Amygdala (tissue), 56 donors: ENCODE data around the gene WNT16.
A peak's percentile ranks its signal among the peaks of the same experiment; 100 is the strongest.

Experiments used
- DNase-seq, 56 donors: peaks; one replicate each; lab custom pipeline; 2025; lab: John Stamatoyannopoulos, UW

The WNT16 gene

GRCh38 chr7:121339082-121339481 is 10.3 kb downstream of the WNT16 start:
- no peak for DNase-seq

- no peak for DNase-seq
These were observed 13.1 kb downstream of the WNT16 start for GRCh38 chr7:121341933-121342332.

- no peak for DNase-seq
These were observed 13.8 kb downstream of the WNT16 start for GRCh38 chr7:121342631-121343030.

DNA sequence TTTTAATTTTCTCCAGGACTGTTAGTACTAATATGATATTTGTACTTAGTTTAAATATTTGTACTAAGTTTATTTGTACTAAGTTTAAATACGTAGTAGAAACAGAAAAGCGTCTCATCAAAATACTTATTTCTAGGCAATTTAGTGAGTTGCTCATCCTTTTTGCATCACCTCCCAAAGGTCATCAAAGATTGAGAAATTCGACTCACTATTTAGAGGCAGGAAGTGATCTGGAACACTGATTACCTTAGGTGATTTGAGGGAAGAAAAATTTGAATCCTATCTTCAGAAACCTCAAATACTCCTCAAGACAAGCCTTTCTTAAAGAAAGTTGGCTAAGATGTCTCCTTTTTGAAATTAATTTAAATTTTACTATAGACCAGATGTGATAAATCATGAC is 14.5 kb downstream of the WNT16 start:
- no peak for DNase-seq

DNA sequence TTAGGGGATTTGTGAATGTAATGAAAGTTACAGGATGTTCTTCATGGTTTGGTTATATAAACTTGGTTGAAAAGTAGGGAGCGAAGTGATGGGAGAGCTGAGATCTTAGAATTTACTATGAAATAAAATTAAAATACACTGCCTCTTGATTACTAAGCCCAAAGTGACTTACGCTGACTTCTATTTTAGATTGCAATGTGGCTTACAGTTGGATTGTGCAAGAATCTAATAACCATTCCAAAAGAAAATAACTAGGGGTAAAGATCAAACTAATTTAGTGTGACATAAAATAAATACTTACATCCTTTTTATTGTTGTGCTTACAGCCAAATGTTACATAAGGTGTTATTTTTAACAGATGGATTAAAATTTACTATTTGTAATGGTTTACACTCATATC is 15.3 kb downstream of the WNT16 start:
- DNase-seq = no peak

- DNase-seq = no peak
These were observed 15.7 kb downstream of the WNT16 start for GRCh38 chr7:121344497-121344896.

GRCh38 chr7:121351682-121352081 is 22.9 kb downstream of the WNT16 start:
- DNase-seq = no peak

DNA sequence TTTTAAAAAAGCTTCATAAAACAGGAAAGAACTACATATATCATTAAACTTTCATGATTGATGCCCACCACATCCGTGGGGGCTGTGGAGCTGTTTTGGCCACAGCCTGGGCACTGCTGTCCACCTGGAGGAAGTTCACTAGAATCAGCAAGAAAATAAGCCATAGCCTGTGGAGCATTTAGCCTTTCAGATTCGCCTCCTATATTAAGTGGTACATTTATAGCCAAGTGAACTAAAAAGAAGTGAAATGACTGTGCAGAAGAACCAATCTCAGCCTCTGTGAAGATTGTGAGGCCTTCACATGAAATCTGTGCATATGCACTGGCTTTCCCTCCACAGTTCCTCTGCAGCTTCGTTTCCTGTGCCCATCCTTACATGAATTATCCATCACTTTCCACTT is 23.5 kb downstream of the WNT16 start:
- no peak for DNase-seq

DNA sequence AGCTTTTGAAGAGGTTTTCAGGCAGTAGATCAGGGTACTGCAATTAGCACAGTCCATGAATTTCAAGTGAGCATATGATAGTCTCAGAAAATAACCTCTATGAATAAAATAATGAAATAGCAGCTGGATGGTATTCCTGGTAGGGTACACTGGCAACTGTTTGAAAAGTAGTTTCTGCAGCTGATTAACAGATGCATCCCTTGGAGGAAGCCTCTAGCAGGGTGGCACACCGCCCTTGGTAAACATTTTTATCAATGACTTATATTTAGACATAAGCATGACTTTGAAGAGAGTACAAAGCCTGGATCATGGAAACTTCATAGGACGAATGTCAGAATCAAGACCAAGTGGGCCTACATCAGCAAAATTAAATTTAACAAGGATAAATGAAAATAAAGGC is 26.8 kb downstream of the WNT16 start:
- DNase-seq = no peak

DNA sequence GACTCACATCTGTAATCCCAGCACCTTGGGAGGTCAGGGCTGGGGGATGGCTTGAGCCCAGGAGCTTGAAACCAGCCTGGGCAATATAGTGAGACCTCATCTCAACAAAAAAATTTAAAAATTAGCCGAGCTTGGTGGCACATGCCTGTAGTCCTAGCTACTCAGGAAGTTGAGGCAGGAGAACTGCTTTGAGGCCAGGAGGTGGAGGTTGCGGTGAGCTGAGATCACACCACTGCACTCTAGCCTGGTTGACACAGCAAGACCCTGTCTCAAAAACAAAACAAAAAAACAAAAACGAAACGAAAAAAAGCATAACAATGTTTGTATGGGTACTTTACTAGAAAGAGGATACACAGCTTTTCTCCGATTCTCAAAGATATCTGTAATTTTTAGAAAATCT is 31.8 kb downstream of the WNT16 start:
- DNase-seq = no peak

DNA sequence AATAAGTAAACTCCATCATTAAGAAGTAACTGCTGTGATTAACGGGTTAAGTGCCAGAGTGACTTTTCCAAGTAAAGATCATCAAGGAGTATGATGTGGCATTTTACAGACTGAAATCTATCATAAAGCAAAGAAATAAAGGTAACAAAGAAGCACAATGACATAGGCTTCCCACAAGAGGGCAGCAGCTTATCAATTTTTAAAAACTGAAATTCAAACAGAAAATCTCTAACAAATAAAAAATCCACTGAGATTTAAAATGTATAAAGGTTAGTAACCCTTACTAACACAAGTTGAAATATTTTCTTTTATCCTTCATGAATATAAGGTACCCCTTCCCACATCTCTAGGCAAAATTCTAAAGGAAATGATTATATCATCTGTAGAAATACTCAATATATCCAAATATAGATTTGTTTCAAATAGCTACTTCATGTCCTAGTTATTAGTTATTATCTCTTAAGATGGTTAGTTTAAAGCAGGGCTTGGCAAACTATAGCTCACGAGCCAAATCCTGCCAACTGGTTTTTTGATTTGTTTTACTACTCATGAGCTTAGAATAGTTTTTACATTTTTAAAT is 38.1 kb downstream of the WNT16 start:
- DNase-seq = peak in 1 of 56 donors; percentile 13

GRCh38 chr7:121369462-121369861 is 40.7 kb downstream of the WNT16 start:
- DNase-seq = no peak

DNA sequence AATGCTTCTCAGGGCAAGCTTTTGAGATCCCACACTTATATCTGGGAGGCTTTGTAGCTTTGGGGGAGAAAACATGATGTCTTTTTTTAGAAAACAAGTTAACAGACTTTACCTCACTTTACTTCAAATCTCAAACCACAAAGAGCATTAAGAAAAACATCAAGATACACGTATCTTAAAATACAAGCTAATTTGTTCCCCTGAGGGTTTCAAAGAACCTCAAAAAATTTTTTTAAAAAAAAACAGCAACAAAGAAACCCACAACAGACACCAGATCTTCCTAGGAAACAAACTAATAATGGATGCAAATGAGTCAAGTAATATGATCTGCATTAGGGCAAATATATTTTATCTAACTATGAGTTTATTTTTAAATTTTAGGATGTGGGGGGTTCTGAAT is 42.6 kb downstream of the WNT16 start:
- DNase-seq = no peak

DNA sequence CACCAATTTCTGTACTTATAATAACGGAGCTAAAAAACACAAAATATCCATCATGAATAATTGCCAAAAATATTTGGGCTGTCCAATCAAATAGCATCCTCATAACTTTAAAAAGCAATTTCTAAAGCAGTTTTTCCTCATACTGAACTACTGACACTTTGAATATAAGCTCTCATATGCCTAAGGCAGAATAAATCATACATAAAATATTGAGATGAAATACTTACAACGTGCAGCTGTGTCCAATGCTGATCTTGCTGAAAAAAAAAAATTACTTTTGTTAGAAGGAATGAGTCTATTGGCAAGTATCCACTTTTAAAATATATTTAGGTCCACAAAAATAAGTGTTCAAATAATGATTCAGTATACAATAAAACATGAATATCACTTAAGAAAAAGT is 43.1 kb downstream of the WNT16 start:
- no peak for DNase-seq

DNA sequence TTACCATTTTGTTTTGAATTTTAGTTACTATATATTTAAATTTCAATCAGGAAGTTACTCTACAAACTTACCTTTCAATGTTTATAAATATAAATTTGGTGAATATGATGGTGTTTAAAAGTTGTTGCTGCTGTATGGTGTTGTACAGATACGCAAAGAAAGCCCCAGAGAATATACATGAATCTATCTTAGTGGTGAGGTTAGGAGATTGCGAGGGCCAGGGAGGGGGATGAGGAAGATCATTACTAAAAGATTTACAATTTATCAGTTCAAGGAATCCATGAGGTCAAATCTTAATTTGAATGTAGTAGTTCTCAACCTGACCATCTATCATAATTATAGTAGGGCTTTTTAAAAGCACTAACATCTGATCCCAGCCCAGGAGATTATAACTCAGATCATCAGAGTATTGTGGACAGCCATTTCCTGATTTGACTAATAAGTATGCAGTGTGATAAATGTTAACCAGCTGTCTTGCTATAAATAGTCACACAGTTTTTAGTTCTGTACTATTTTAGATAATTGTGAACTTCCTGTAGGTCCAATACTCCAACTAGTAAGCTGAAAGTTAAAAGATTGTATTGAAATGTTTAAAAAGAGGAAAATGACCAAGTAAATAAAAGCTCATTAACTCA is 43.7 kb downstream of the WNT16 start:
- no peak for DNase-seq

DNA sequence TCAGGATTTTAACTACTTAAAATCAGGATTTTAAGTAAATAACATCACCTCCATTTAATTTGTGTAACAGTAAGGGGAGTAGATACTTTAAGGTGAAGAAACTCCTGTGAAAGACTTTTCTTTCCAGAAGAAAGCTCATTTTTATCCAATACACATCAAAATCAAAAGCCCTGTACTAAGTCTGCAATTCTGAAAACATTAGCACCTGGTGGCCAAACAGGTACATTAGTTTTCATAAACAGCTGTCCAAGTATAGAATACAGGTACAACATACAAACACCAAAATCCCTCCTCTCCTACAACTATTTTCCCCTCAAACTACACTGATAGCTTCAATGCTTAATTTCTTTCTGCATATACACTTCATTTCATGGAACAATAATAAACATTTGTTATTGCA is 44.4 kb downstream of the WNT16 start:
- DNase-seq = no peak

DNA sequence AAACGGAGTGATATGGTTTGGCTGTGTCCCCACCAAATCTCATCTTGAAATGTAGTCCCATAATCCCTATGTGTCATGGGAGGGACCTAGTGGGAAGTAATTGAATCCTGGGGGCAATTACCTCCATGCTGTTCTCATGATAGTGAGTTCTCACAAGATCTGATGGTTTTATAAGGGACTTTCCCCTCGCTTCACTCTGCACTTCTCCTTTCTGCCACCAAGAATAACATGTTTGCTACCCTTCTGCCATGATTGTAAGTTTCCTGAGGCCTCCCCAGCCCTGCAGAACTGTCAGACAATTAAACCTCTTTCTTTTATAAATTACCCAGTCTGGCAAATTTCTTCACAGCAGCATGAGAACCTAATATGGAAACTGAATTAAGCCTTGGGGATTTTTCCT is 48.2 kb downstream of the WNT16 start:
- no peak for DNase-seq

DNA sequence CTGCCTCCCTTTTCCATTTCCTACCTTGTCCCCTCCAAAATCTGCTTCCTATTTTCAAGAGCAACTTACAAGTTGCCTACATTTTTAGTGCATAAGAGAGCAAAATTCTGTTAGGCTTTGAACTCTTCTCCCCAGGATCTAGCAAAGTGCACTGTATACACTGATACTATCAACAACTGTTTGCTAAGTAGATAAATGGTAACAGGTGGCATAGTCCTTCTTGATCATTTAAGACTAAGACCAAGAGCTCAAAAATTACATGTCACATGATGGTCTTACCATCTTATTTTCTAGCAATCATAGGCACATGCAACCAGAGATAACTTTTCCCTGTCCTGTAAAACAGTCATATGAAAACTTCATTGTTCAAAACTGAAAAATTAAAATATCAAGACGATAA is 51.1 kb downstream of the WNT16 start:
- DNase-seq = no peak

DNA sequence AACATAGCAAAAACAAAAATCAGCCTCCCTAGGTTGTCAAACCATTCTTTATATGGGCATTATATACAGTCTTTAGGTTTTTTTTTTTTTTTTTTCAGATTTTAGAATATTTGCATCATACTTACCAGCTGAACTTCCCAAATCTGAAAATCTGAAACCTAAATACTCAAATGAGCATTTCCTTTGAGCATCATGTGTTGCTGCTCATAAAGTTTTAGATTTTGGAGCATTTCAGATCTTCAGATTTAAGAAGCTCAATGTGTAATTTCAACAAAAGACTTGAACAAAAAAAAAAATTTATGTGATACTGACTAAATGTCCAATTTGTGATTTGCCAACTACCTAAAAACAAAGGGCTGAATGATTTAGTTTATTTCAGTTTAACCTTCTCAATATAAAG is 53.7 kb downstream of the WNT16 start:
- no peak for DNase-seq

GRCh38 chr7:121383235-121383910 is 54.6 kb downstream of the WNT16 start:
- no peak for DNase-seq

GRCh38 chr7:121384265-121384664 is 55.5 kb downstream of the WNT16 start:
- DNase-seq = no peak

DNA sequence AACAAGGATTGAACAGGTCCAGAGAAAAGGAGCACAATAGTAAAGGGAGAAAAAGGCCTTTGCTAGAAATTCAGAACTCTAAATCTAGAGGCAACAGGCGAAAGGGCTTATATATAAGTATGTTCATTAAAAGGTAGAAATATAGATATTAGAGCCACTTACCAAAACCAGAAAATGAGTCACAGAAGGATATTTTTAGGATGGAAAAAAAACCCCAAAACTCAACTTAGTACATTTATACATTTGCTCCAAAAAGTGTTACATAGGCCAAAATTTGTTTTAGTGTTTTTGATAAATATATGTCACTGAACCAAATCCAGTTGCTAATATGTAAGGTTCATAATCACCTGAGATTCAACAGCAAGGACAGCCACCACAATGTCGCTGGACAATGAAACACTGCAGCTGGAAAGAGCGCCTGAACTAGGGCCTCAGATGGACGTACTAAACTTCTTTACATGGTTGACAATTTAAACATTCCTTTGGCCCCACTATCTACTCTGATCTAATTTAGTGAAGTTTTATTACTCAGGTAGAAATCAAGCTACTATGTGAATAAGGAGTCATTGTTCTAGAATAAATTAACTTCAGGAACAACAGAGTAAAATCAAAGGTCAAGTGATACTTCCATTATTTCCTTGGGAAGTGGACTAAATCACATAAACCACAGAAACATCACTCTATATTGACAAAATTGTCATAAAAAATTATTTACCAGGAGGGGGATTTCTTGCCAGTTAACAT is 56.4 kb downstream of the WNT16 start:
- DNase-seq = no peak
